GM19043 (cell line): ENCODE measurements around the gene AKAP6.
A peak's percentile ranks its signal among the peaks of the same experiment; 100 is the strongest.

Experiments
- ATAC-seq: cut with Tn5 transposase; IDR thresholded peaks from one replicate; pipeline ENCODE4 v1.9.1; 2021; ENCODE audit warnings: low read depth; ENCODE audit not compliant: unreplicated experiment

AKAP6 gene

DNA sequence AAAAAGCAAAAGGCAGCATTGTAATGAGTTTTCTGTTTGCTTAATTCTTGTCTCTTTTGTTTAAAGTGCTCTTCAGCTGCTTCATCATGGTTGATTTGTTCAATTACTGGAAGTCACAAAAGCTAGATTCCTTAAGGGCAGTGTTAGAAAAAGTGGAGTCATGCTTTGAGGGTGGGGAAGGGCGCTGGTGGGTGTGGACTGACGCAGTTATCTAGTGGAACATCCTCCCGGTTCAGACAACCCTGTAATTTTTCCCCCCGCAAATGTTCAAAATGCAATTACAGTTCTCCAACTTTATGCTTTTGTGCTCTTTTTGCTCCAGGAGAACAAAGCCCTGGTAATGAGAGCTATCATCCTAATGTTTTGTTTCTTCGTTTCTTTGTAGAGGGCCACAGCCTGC is 2.1 kb downstream of the AKAP6 start:
- ATAC-seq = no peak

DNA sequence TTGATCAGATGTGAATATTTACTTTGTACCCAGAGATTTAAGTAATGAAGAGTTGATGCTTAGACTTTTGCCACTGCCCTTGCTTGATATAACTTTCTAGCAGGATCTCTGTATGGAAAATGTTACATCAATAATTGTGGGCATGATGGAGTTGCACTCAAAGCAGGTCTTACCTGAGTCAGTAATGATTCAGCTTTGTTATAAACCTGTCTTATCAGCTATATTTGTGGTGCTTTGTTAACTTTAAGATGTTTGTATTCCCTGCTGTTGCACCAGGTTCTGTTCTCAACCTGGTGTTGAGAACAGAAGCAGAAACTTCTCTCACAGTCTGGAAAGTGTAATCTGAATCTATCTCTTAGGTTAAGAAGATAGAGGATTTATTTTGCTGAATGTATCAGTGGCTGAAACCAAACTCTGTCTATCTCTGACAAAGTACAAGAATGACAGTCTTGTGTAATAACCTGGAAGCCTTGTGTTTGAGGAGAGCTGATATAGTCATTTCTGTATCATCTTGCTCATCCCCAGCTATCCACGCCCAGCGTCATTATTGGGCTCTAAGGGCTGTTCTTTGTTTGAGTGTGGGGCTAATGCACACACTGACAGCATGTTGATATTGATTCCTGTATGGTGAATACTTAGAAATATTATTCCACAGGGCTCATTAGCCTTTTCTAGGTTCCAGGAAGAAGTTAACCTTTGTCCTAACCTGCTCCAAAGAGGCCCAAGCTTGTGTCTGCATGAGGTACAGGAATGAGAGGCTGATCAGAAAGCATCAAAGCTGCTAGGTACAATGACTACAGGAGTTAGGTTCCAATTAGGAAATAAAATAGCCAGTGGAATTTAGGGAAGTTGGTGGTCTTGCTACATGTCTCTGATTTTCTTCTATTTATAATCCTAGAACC is 3.6 kb downstream of the AKAP6 start:
- no peak for ATAC-seq

DNA sequence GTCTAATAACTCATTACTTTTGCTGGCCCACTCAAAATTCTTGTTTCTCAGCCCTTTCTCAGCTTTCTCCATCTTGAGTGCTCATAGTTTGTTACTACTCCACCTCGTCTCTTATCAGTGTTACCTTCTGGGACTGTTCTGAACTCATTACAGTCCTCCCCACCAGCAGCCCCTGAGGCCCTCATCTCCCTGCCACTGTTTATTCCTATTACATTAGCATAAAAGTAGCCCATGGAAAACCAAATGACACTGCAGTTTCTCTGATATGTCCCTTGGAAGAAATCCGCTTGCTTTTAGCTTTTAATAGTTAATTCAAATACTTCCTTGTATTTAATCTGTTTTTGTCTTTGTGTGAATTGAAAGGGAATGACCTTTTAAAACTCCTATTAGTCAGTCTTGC is 7.6 kb downstream of the AKAP6 start:
- no peak for ATAC-seq

DNA sequence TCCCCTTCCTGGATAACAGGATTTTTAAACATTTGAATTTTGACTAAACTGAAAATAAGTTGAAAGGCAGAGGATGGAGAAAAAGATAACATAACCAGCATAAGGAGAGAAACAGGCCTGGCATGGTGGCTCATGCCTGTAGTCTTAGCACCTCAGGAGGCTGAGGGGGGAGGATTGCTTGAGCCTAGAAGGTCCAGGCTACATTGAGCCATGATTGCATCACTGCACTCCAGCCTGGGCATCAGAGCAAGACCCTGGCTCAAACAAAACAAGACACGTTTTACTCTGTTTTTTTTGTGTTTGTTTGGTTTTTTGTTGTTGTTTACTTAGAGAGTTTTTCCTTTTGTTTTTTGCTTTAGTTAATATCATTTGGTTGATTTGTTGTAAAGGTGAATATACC is 8.7 kb downstream of the AKAP6 start:
- no peak for ATAC-seq

- no peak for ATAC-seq
These were observed 10.1 kb downstream of the AKAP6 start for GRCh38 chr14:32339188-32339587.

DNA sequence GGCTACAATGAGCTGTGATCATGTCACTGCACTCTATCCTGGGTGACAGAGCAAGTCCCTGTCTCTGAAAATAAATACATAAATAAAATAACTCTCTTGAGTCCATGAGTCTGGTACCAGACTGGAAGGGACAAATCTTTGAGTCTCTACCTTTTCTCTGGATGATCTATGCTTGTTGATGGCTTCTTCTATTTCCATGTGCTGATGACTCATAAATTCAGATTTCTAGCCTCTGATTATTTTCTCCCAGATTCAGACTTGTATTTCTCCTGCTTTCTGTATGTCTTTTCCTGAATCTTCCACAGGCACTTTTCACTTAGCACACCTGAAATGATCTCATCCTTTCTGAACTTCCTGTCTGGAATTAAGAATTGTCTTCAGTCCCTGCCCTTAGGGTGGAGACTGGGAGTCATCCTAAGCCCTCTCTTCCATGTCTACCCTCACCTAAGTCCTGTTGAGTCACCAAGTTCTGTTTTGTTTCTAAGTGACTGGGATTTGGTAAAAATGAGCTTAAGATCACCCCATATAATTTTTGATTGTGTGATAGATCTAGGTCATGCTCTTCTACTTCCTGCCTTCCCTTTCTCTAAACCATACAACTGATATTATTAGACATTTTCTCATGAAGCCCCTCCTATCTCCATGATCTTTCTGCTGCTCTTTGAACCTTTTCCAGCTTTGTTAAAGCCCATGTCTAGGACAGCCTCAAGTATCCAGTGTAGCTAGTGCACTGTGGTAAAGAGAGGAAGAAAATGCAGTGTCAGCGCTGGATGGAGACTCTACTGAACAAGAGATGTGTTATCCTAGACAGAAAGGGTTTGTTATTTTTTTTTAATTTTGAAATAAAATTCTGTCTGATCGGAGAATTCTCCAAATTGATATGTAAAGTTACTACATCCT is 13.1 kb downstream of the AKAP6 start:
- ATAC-seq = no peak

GRCh38 chr14:32342847-32343194 is 13.7 kb downstream of the AKAP6 start:
- ATAC-seq = no peak

- no peak for ATAC-seq
These were observed 14.9 kb downstream of the AKAP6 start for GRCh38 chr14:32343926-32344430.

- ATAC-seq = no peak
These were observed 16.3 kb downstream of the AKAP6 start for GRCh38 chr14:32345311-32345791.

DNA sequence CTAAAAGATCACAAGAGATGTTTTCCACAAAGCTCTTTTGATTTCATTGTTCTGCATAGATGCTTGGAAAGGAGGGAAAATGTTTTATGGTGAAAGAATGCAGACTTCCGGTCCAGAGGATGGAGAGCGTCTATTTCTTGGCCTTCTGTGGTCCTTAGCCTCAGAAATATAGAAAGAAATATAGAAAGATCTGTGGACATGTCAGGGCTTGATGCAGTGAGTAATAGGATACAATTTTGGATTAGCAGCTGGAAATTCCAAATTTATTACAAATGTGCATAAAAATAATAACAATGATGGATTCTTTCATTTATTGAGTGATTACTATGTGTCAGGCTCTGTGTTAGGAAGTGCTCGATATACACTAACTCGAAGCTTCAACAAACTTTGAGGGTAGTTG is 20.2 kb downstream of the AKAP6 start:
- no peak for ATAC-seq

- ATAC-seq = peak; percentile 94
These were observed 20.9 kb downstream of the AKAP6 start for GRCh38 chr14:32350020-32350419.

DNA sequence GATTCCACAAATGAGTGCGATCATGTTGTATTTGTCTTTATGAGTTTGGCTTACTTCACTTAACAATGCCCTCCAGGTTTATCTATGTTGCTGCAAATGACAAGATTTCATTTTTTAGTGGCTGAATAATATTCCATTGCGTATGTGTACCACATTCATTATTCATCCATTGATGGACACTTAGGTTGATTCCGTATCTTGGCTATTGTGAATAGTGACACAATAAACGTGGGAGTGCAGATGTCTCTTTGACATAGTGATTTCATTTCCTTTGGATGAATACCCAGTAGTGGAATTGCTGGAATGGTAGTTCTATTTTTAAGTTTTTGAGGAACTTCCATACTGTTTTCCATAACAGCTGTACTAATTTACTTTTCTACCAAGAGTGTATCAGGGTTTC is 23.5 kb downstream of the AKAP6 start:
- ATAC-seq = no peak

- ATAC-seq = no peak
These were observed 25.6 kb downstream of the AKAP6 start for GRCh38 chr14:32354716-32355115.

- no peak for ATAC-seq
These were observed 29.7 kb downstream of the AKAP6 start for GRCh38 chr14:32358781-32359180.

GRCh38 chr14:32361674-32362073 is 32.6 kb downstream of the AKAP6 start:
- no peak for ATAC-seq

- ATAC-seq = no peak
These were observed 34.7 kb downstream of the AKAP6 start for GRCh38 chr14:32363761-32364160.

GRCh38 chr14:32364941-32365340 is 35.8 kb downstream of the AKAP6 start:
- no peak for ATAC-seq

DNA sequence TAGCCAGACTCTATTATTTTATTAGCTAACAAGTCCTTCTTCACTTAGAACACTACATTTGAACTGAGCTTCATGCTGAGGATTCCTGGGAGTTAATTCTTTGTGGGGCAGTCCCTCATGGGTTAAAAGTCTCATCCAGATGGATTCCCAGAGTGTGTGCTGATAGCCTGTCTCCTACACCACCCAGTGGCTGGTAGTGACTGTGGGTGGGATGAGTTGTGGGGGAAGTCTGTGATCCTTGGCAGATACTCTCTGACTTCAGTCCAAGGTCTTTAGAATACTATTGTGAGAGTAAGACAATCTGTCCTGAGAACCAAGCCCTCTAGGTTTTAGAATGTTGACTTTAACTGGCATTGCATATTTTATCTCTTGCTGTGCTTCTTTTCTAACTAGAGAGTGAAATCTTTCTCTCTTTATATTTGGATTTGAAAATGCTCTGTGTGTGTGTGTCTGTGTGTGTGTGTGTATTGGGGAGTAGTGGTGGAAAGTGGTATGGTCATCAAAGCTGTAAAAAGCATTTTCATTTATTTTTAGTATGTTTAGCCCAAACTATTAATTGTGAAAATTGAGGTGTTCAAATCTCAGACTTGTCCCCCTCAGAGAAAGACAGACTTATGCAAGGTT is 37.3 kb downstream of the AKAP6 start:
- no peak for ATAC-seq

DNA sequence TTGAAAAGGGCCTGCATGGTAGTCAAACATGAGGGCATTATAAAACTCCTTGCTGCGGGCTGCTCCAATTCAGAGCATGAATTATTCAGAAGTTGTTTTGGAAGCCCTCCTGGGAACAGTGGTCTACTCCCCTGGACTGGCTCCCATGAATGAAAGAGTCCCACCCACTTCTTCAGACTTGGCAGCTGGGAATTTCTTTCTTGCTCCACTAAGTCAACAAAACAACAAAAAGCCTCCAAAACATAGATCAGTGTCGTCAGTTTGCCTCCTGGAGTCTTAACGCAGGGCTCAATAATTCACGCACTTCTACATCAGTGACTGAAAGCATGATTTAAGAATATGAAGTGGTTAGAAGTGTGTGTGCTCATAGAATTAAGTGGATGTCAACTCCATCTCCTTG is 37.9 kb downstream of the AKAP6 start:
- no peak for ATAC-seq

GRCh38 chr14:32367516-32367915 is 38.4 kb downstream of the AKAP6 start:
- ATAC-seq = no peak

- ATAC-seq = no peak
These were observed 39.0 kb downstream of the AKAP6 start for GRCh38 chr14:32368107-32368506.
